ENCODE data around the gene MYL12A.

MYL12A gene

GRCh38 chr18:3238742-3239141 lies 8.9 kb upstream of the MYL12A start:
- Histone ChIP-seq H2BK120ac (ENCODE audit: low read depth, low read length) (no peak overlapping the region), H2BK15ac (ENCODE audit: low read length) (no peak overlapping the region), H3K9ac (ENCODE audit: low read depth, low read length, poor library complexity) (no peak overlapping the region), H3K23ac (ENCODE audit: low read depth, low read length, poor library complexity) (no peak overlapping the region), H3K79me1 (ENCODE audit: low read depth, low read length) (no peaks in the 10 kb centered on the region), H2AFZ (ENCODE audit: low read length) (no peak overlapping the region), H3K4me3 (ENCODE audit: low read length in 2 of 2) (no peak overlapping the region), H3K14ac (ENCODE audit: low read length) (no peak overlapping the region), H2BK12ac (ENCODE audit: low read length) (no peak overlapping the region), H3K18ac (ENCODE audit: low read length) (no peak overlapping the region), H3K27me3 (ENCODE audit: control insufficient read depth in 3 of 3, insufficient read depth in 3 of 3, low read depth in 1 of 3, low read length in 3 of 3) (no peaks in the 10 kb centered on the region), H3K4me2 (ENCODE audit: insufficient read depth, low read length, poor library complexity, severe bottlenecking) (no peak overlapping the region), H3K27ac (replicated peaks; ENCODE audit: low read length) (no peak overlapping the region), H2AK5ac (ENCODE audit: low read depth, low read length) (no peak overlapping the region), H3K4ac (ENCODE audit: low read length) (no peak overlapping the region), H2BK5ac (ENCODE audit: low read length) (no peak overlapping the region), H3K9me3 (replicated peaks in 1 of 2; ENCODE audit: control insufficient read depth in 2 of 2, insufficient read depth in 1 of 2, low read depth in 1 of 2, low read length in 2 of 2) (peaks cover 4 to 12% of the 10 kb centered on the region in 2 donors), H3K4me1 (ENCODE audit: control insufficient read depth in 2 of 2, insufficient read depth in 1 of 2, low read depth in 1 of 2, low read length in 2 of 2) (no peaks in the 10 kb centered on the region), H4K8ac (ENCODE audit: low read depth, low read length) (no peak overlapping the region), H4K91ac (ENCODE audit: low read depth, low read length, poor library complexity) (no peak overlapping the region), H3K36me3 (replicated peaks in 1 of 2; ENCODE audit: control insufficient read depth in 2 of 2, insufficient read depth in 2 of 2, low read length in 2 of 2) (no peaks in the 10 kb centered on the region)
- no peak for DNase-seq (ENCODE audit: low spot score)
- no CpG with 5 or more reads among the region's 2 CpGs for WGBS, 2 donors (ENCODE audit: extremely low coverage in 2 of 2, insufficient read length in 2 of 2, insufficient replicate concordance in 1 of 2)

GRCh38 chr18:3245185-3245564 lies 2.4 kb upstream of the MYL12A start:
- DNase-seq (ENCODE audit: low spot score), result no peak
- Histone ChIP-seq H2BK15ac (ENCODE audit: low read length) (no peak overlapping the region), H3K27ac (replicated peaks; ENCODE audit: low read length) (no peak overlapping the region), H2AK5ac (ENCODE audit: low read depth, low read length) (no peak overlapping the region), H3K4me3 (ENCODE audit: low read length in 2 of 2) (no peak overlapping the region), H3K27me3 (ENCODE audit: control insufficient read depth in 3 of 3, insufficient read depth in 3 of 3, low read depth in 1 of 3, low read length in 3 of 3) (no peaks in the 10 kb centered on the region), H4K8ac (ENCODE audit: low read depth, low read length) (no peak overlapping the region), H4K91ac (ENCODE audit: low read depth, low read length, poor library complexity) (no peak overlapping the region), H3K14ac (ENCODE audit: low read length) (no peak overlapping the region), H2BK12ac (ENCODE audit: low read length) (no peak overlapping the region), H3K79me1 (ENCODE audit: low read depth, low read length) (peaks cover 5% of the 10 kb centered on the region), H2AFZ (ENCODE audit: low read length) (no peak overlapping the region), H3K4me2 (ENCODE audit: insufficient read depth, low read length, poor library complexity, severe bottlenecking) (no peak overlapping the region), H2BK5ac (ENCODE audit: low read length) (no peak overlapping the region), H3K9ac (ENCODE audit: low read depth, low read length, poor library complexity) (no peak overlapping the region), H3K9me3 (replicated peaks in 1 of 2; ENCODE audit: control insufficient read depth in 2 of 2, insufficient read depth in 1 of 2, low read depth in 1 of 2, low read length in 2 of 2) (peaks cover 4 to 19% of the 10 kb centered on the region in 2 donors), H3K23ac (ENCODE audit: low read depth, low read length, poor library complexity) (no peak overlapping the region), H3K4me1 (ENCODE audit: control insufficient read depth in 2 of 2, insufficient read depth in 1 of 2, low read depth in 1 of 2, low read length in 2 of 2) (peaks cover 0 to 3% of the 10 kb centered on the region in 2 donors), H2BK120ac (ENCODE audit: low read depth, low read length) (no peak overlapping the region), H3K18ac (ENCODE audit: low read length) (no peak overlapping the region), H3K4ac (ENCODE audit: low read length) (no peak overlapping the region), H3K36me3 (replicated peaks in 1 of 2; ENCODE audit: control insufficient read depth in 2 of 2, insufficient read depth in 2 of 2, low read length in 2 of 2) (peaks cover 0 to 12% of the 10 kb centered on the region in 2 donors)
- WGBS, 2 donors (ENCODE audit: extremely low coverage in 2 of 2, insufficient read length in 2 of 2, insufficient replicate concordance in 1 of 2), result no CpG with 5 or more reads among the region's 1 CpG

GRCh38 chr18:3245853-3246634 lies 1.6 kb upstream of the MYL12A start:
- no peak overlapping the region for H2AK5ac ChIP-seq (ENCODE audit: low read depth, low read length)
- H4K91ac ChIP-seq (ENCODE audit: low read depth, low read length, poor library complexity), result no peak overlapping the region
- DNase-seq (ENCODE audit: low spot score), result peak; percentile 69
- no peak overlapping the region for H2BK120ac ChIP-seq (ENCODE audit: low read depth, low read length)
- H3K9ac ChIP-seq (ENCODE audit: low read depth, low read length, poor library complexity), result no peak overlapping the region
- H2AFZ ChIP-seq (ENCODE audit: low read length), result peak overlapping the region; percentile 49
- no peak overlapping the region for H3K14ac ChIP-seq (ENCODE audit: low read length)
- no peak overlapping the region for H3K4me3 ChIP-seq (ENCODE audit: low read length in 2 of 2)
- no peak overlapping the region for H2BK5ac ChIP-seq (ENCODE audit: low read length)
- H3K27ac ChIP-seq (replicated peaks; ENCODE audit: low read length), result no peak overlapping the region
- H3K18ac ChIP-seq (ENCODE audit: low read length), result no peak overlapping the region
- H3K36me3 ChIP-seq (replicated peaks in 1 of 2; ENCODE audit: control insufficient read depth in 2 of 2, insufficient read depth in 2 of 2, low read length in 2 of 2), result peaks cover 0 to 21% of the 10 kb centered on the region in 2 donors
- H3K4me1 ChIP-seq (ENCODE audit: control insufficient read depth in 2 of 2, insufficient read depth in 1 of 2, low read depth in 1 of 2, low read length in 2 of 2), result peaks cover 0 to 3% of the 10 kb centered on the region in 2 donors
- H3K9me3 ChIP-seq (replicated peaks in 1 of 2; ENCODE audit: control insufficient read depth in 2 of 2, insufficient read depth in 1 of 2, low read depth in 1 of 2, low read length in 2 of 2), result peaks cover 4 to 19% of the 10 kb centered on the region in 2 donors
- no peak overlapping the region for H4K8ac ChIP-seq (ENCODE audit: low read depth, low read length)
- H3K4ac ChIP-seq (ENCODE audit: low read length), result no peak overlapping the region
- 100% methylated on average over 3 of the region's 29 CpGs; no CpG with 5 or more reads in 1 of the 2 donors for WGBS, 2 donors (ENCODE audit: extremely low coverage in 2 of 2, insufficient read length in 2 of 2, insufficient replicate concordance in 1 of 2)
- H2BK12ac ChIP-seq (ENCODE audit: low read length), result no peak overlapping the region
- H3K23ac ChIP-seq (ENCODE audit: low read depth, low read length, poor library complexity), result no peak overlapping the region
- peak overlapping the region; percentile 2 for H3K4me2 ChIP-seq (ENCODE audit: insufficient read depth, low read length, poor library complexity, severe bottlenecking)
- peaks cover 5% of the 10 kb centered on the region for H3K79me1 ChIP-seq (ENCODE audit: low read depth, low read length)
- no peak overlapping the region for H2BK15ac ChIP-seq (ENCODE audit: low read length)
- H3K27me3 ChIP-seq (ENCODE audit: control insufficient read depth in 3 of 3, insufficient read depth in 3 of 3, low read depth in 1 of 3, low read length in 3 of 3), result no peaks in the 10 kb centered on the region

- H2AK5ac ChIP-seq (ENCODE audit: low read depth, low read length), result no peak overlapping the region
Measured at GRCh38 chr18:3246635-3247239, 864 bp upstream of the MYL12A start.

More at GRCh38 chr18:3246635-3247239, 864 bp upstream of the MYL12A start:
- H3K9me3 ChIP-seq (replicated peaks in 1 of 2; ENCODE audit: control insufficient read depth in 2 of 2, insufficient read depth in 1 of 2, low read depth in 1 of 2, low read length in 2 of 2), result peaks cover 2 to 13% of the 10 kb centered on the region in 2 donors
- H3K4me1 ChIP-seq (ENCODE audit: control insufficient read depth in 2 of 2, insufficient read depth in 1 of 2, low read depth in 1 of 2, low read length in 2 of 2), result peaks cover 0 to 3% of the 10 kb centered on the region in 2 donors
- H3K79me1 ChIP-seq (ENCODE audit: low read depth, low read length), result peaks cover 5% of the 10 kb centered on the region
- H2AFZ ChIP-seq (ENCODE audit: low read length), result peak overlapping the region; percentile 92
- no peak for DNase-seq (ENCODE audit: low spot score)
- peak overlapping the region; percentile 71 to 93 for H3K4me3 ChIP-seq (ENCODE audit: low read length in 2 of 2)
- H3K4ac ChIP-seq (ENCODE audit: low read length), result no peak overlapping the region
- H2BK15ac ChIP-seq (ENCODE audit: low read length), result no peak overlapping the region
- H2BK5ac ChIP-seq (ENCODE audit: low read length), result peak overlapping the region; percentile 91
- H3K23ac ChIP-seq (ENCODE audit: low read depth, low read length, poor library complexity), result peak overlapping the region; percentile 97
- no peak overlapping the region for H3K14ac ChIP-seq (ENCODE audit: low read length)
- no peak overlapping the region for H4K8ac ChIP-seq (ENCODE audit: low read depth, low read length)
- H4K91ac ChIP-seq (ENCODE audit: low read depth, low read length, poor library complexity), result no peak overlapping the region
- H2BK120ac ChIP-seq (ENCODE audit: low read depth, low read length), result no peak overlapping the region
- peak overlapping the region; percentile 19 for H3K27ac ChIP-seq (replicated peaks; ENCODE audit: low read length)
- peaks cover 0 to 27% of the 10 kb centered on the region in 2 donors for H3K36me3 ChIP-seq (replicated peaks in 1 of 2; ENCODE audit: control insufficient read depth in 2 of 2, insufficient read depth in 2 of 2, low read length in 2 of 2)
- peak overlapping the region; percentile 72 for H3K18ac ChIP-seq (ENCODE audit: low read length)
- WGBS, 2 donors (ENCODE audit: extremely low coverage in 2 of 2, insufficient read length in 2 of 2, insufficient replicate concordance in 1 of 2), result no CpG with 5 or more reads among the region's 23 CpGs
- no peaks in the 10 kb centered on the region for H3K27me3 ChIP-seq (ENCODE audit: control insufficient read depth in 3 of 3, insufficient read depth in 3 of 3, low read depth in 1 of 3, low read length in 3 of 3)
- no peak overlapping the region for H3K9ac ChIP-seq (ENCODE audit: low read depth, low read length, poor library complexity)
- peak overlapping the region; percentile 67 for H3K4me2 ChIP-seq (ENCODE audit: insufficient read depth, low read length, poor library complexity, severe bottlenecking)
- H2BK12ac ChIP-seq (ENCODE audit: low read length), result no peak overlapping the region

All from neuronal stem cell (in vitro differentiated cells).